Posterior cingulate gyrus (tissue), 11 donors: ENCODE results near the gene MPRIP.
"Not testable (repeated sequence)": the region's sequence is repeated elsewhere in the genome, so short reads cannot be mapped to it uniquely, and the experiment has no call there.

ENCODE experiments used
- DNase-seq, 10 donors: peaks; one replicate each; pipeline versions ENCODE4 v3.0.0 to v3.0.0-alpha.2; 2020 to 2021; ENCODE audit warnings: mixed read lengths in 3 of 10
- intact Hi-C: fragments of 100-400 bp; cut with DNase I; formaldehyde crosslinking; loops from one replicate; pipeline ENCODE4 v1.15.1; 2023

MPRIP gene

GRCh38 chr17:17042384-17042736 lies at the start of gene MPRIP:
MPRIP (plus strand) TSS chr17:17042457; CDS start chr17:17042849, 392 bp downstream.
- intact Hi-C loops: loop anchor here (5.0 kb wide), 1 partner anchor 105 kb away; no protein-coding TSS in a partner anchor
- no peak for DNase-seq

GRCh38 chr17:16994631-16995030 lies 47.6 kb upstream of the MPRIP start:
- intact Hi-C loops: no loop called here

GRCh38 chr17:16995930-16996329 lies 46.3 kb upstream of the MPRIP start:
- intact Hi-C loops: no loop called here
- peak in 1 of 10 donors; percentile 14 for DNase-seq

More at GRCh38 chr17:16994631-16995030, 47.6 kb upstream of the MPRIP start:
- no peak for DNase-seq

- DNase-seq: peak in 1 of 10 donors; percentile 21
- intact Hi-C loops: not testable (repeated sequence)
These were observed 45.5 kb upstream of the MPRIP start for GRCh38 chr17:16996726-16997125.

- DNase-seq: peak in 2 of 10 donors; percentile 67 to 87
- intact Hi-C loops: no loop called here
These were observed 44.5 kb upstream of the MPRIP start for GRCh38 chr17:16997514-16998429.

- no peak for DNase-seq
These were observed 42.2 kb upstream of the MPRIP start for GRCh38 chr17:16999931-17000625.

GRCh38 chr17:17001076-17001777 lies 41.0 kb upstream of the MPRIP start:
- intact Hi-C loops: loop anchor here (5.0 to 10.0 kb wide), 4 partner anchors 46 to 314 kb away; no protein-coding TSS in a partner anchor
- DNase-seq: peak in 1 of 10 donors; percentile 49

More at GRCh38 chr17:16999931-17000625, 42.2 kb upstream of the MPRIP start:
- intact Hi-C loops: loop anchor here (5.0 to 10.0 kb wide), 4 partner anchors 47 to 315 kb away; no protein-coding TSS in a partner anchor

- intact Hi-C loops: loop anchor here (5.0 to 10.0 kb wide), 4 partner anchors 45 to 313 kb away; no protein-coding TSS in a partner anchor
- DNase-seq: peak; percentile 69 to 96 (median 80)
These were observed 40.3 kb upstream of the MPRIP start for GRCh38 chr17:17001874-17002520.

GRCh38 chr17:17002731-17003715 lies 39.2 kb upstream of the MPRIP start:
- DNase-seq: peak in 3 of 10 donors; percentile 51 to 74 (median 62)
- intact Hi-C loops: loop anchor here (5.0 to 10.0 kb wide), 4 partner anchors 44 to 312 kb away; no protein-coding TSS in a partner anchor

- DNase-seq: peak in 3 of 10 donors; percentile 33 to 75 (median 60)
- intact Hi-C loops: loop anchor here (5.0 to 10.0 kb wide), 4 partner anchors 43 to 310 kb away; no protein-coding TSS in a partner anchor
These were observed 37.8 kb upstream of the MPRIP start for GRCh38 chr17:17004251-17004996.

- peak in 3 of 10 donors; percentile 42 to 66 (median 47) for DNase-seq
- intact Hi-C loops: loop anchor here (5.0 to 10.0 kb wide), 4 partner anchors 42 to 310 kb away; no protein-coding TSS in a partner anchor
These were observed 37.2 kb upstream of the MPRIP start for GRCh38 chr17:17004997-17005614.

GRCh38 chr17:17007891-17008290 lies 34.4 kb upstream of the MPRIP start:
- peak in 2 of 10 donors; percentile 7 to 19 for DNase-seq
- intact Hi-C loops: loop anchor here (10.0 kb wide), 3 partner anchors 97 to 307 kb away; no protein-coding TSS in a partner anchor

GRCh38 chr17:17008621-17009397 lies 33.4 kb upstream of the MPRIP start:
- intact Hi-C loops: loop anchor here (10.0 kb wide), 3 partner anchors 96 to 306 kb away; no protein-coding TSS in a partner anchor
- DNase-seq: peak in 2 of 10 donors; percentile 60 to 77

GRCh38 chr17:17009972-17010371 lies 32.3 kb upstream of the MPRIP start:
- DNase-seq: peak in 2 of 10 donors; percentile 35 to 40
- intact Hi-C loops: loop anchor here (10.0 kb wide), 3 partner anchors 95 to 305 kb away; no protein-coding TSS in a partner anchor

- DNase-seq: peak in 2 of 10 donors; percentile 9 to 49
- intact Hi-C loops: not testable (repeated sequence)
These were observed 31.7 kb upstream of the MPRIP start for GRCh38 chr17:17010545-17011034.
